ENCODE results near the gene ECE1. TPM values are rescaled to one million over a fixed set of nuclear protein-coding genes. Genes with fewer than 3 reads are reported as not detected.
"Not testable (repeated sequence)": the region's sequence is repeated elsewhere in the genome, so short reads cannot be mapped to it uniquely, and the experiment has no call there.

ECE1 gene
- total RNA-seq, 4 donors from 2014 or later, result 74.5 to 146 (median 97.2) TPM

DNA sequence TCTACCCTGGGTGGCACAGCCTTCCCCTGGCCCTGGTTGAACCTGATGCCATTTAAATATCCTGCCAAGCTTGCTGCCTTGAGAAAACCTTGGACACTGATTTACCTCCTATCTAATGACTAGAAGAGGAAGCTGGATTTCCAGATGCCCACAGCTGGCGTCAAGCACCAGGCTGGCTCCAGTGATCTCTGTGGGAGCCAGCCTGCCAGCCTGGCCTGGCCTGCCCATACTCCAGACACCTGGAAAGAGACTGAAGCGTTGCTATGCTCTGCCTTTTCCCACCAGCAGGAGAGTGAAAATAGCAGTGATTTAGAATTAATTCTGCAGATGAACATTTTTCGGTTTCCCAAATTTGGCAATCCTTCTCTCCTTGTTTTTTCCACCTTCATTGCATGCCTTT, 102.0 kb downstream of the ECE1 start:
- H3K9me3 ChIP-seq, result no peaks in the 10 kb centered on the region
- 91 to 92% methylated on average over 3 of the region's 3 CpGs for WGBS, 2 donors
- H3K27ac ChIP-seq, result no peak overlapping the region
- TF ChIP-seq, protein P1, sequence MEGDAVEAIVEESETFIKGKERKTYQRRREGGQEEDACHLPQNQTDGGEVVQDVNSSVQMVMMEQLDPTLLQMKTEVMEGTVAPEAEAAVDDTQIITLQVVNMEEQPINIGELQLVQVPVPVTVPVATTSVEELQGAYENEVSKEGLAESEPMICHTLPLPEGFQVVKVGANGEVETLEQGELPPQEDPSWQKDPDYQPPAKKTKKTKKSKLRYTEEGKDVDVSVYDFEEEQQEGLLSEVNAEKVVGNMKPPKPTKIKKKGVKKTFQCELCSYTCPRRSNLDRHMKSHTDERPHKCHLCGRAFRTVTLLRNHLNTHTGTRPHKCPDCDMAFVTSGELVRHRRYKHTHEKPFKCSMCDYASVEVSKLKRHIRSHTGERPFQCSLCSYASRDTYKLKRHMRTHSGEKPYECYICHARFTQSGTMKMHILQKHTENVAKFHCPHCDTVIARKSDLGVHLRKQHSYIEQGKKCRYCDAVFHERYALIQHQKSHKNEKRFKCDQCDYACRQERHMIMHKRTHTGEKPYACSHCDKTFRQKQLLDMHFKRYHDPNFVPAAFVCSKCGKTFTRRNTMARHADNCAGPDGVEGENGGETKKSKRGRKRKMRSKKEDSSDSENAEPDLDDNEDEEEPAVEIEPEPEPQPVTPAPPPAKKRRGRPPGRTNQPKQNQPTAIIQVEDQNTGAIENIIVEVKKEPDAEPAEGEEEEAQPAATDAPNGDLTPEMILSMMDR (IDR thresholded peaks at IDR 0.05), result no peak
- no peak for TF ChIP-seq POLR2A (IDR thresholded peaks at IDR 0.05)
- intact Hi-C loops (cut with DNase I), result no loop called here
- no peak for DNase-seq
- no peak overlapping the region for H3K4me3 ChIP-seq (replicated peaks in 1 of 3)
- peaks cover 11 to 14% of the 10 kb centered on the region in 2 donors for H3K4me1 ChIP-seq
- no peaks in the 10 kb centered on the region for H3K36me3 ChIP-seq
- H3K27me3 ChIP-seq, result no peaks in the 10 kb centered on the region

DNA sequence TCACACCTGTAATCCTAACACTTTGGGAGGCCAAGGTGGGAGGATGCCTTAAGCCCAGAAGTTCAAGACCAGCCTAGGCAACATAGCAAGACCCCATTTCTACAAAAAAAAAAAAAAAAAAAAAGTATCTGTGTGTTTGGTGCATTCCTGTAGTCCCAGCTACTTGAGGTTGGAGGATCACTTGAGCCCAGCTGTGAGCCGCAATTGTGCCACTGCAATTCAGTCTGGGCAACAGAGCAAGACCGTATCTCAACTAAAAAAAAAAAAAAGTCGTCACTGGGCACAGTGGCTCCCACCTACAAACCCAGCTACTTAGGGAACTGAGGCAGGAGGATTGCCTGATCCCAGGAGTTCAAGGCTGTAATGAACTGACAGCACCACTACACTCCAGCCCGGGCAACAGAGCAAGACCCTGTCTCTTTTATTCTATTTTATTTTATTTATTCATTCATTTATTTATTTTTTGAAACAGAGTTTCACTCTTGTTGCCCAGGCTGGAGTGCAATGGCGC, 105.0 kb downstream of the ECE1 start:
- WGBS, 2 donors, result 56 to 61% methylated on average over 5 of the region's 5 CpGs
- TF ChIP-seq POLR2A (IDR thresholded peaks at IDR 0.05), result no peak
- intact Hi-C loops (cut with DNase I), result no loop called here

DNA sequence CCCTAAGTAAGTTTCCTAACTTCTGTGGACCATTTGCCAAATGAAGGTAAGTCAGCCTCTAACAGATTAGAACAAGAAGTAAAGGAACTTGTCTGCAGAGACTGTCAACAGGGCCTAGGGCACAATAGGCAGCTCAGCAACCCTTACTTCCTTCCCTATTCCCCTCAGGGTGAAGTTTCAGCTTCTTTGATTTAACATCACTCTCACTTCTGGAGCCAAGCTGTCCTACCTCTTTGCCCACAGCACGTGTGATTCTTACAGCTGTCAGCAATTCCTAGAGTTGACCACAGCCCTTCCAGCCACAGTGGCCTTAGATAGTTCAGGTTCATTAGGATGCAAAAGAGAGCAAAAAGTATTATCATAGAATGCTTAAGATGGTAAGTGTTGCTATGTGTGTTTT, 106.0 kb downstream of the ECE1 start:
- 10 to 24% methylated on average over 1 of the region's 1 CpG for WGBS, 2 donors
- TF ChIP-seq, protein P1 (IDR thresholded peaks at IDR 0.05), result no peak
- TF ChIP-seq POLR2A (IDR thresholded peaks at IDR 0.05), result no peak
- H3K4me3 ChIP-seq (replicated peaks in 1 of 3), result no peak overlapping the region
- H3K27me3 ChIP-seq, result no peaks in the 10 kb centered on the region
- DNase-seq, result no peak
- intact Hi-C loops (cut with DNase I), result no loop called here
- no peaks in the 10 kb centered on the region for H3K9me3 ChIP-seq
- peaks cover 11 to 14% of the 10 kb centered on the region in 2 donors for H3K4me1 ChIP-seq
- H3K36me3 ChIP-seq, result no peaks in the 10 kb centered on the region
- no peak overlapping the region for H3K27ac ChIP-seq

More for the DNA sequence above, 105.0 kb downstream of the ECE1 start:
- DNase-seq, result peak; percentile 81 to 82
- Histone ChIP-seq H3K27ac (no peak overlapping the region), H3K27me3 (no peaks in the 10 kb centered on the region), H3K4me1 (peaks cover 11 to 14% of the 10 kb centered on the region in 2 donors), H3K9me3 (no peaks in the 10 kb centered on the region), H3K4me3 (replicated peaks in 1 of 3) (no peak overlapping the region), H3K36me3 (no peaks in the 10 kb centered on the region)

DNA sequence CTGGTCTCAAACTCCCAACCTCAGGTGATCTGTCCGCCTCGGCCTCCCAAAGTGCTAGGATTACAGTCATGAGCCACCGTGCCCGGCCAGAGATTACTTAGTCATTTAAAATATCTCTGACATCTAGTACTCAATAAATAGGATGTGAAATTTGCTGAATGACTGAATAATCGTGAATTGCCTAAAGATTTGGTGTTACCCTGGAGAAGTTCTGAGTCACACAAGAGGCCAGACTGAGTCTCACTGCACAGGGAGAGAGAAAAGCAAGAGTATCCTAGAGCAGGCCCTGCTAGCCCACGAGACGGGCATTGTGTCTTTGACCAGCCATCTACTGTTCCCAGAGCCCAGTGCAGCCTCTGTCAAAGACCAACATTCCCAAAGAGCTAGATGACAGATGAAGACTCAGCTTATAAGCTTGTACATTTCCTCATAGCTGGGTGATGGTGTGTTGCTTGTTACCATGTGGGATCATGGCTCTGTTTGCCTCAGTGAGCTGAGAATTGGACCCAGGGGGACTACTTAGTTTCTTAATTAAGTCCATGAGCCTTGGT, 108.0 kb downstream of the ECE1 start:
- 82 to 87% methylated on average over 7 of the region's 7 CpGs for WGBS, 2 donors
- H3K27ac ChIP-seq, result no peak overlapping the region
- DNase-seq, result no peak
- H3K36me3 ChIP-seq, result no peaks in the 10 kb centered on the region
- H3K27me3 ChIP-seq, result no peaks in the 10 kb centered on the region
- H3K4me1 ChIP-seq, result peaks cover 12 to 14% of the 10 kb centered on the region in 2 donors
- no peak overlapping the region for H3K4me3 ChIP-seq (replicated peaks in 1 of 3)
- intact Hi-C loops (cut with DNase I), result no loop called here
- H3K9me3 ChIP-seq, result no peaks in the 10 kb centered on the region
- TF ChIP-seq, protein P1 (IDR thresholded peaks at IDR 0.05), result no peak
- TF ChIP-seq POLR2A (IDR thresholded peaks at IDR 0.05), result no peak

DNA sequence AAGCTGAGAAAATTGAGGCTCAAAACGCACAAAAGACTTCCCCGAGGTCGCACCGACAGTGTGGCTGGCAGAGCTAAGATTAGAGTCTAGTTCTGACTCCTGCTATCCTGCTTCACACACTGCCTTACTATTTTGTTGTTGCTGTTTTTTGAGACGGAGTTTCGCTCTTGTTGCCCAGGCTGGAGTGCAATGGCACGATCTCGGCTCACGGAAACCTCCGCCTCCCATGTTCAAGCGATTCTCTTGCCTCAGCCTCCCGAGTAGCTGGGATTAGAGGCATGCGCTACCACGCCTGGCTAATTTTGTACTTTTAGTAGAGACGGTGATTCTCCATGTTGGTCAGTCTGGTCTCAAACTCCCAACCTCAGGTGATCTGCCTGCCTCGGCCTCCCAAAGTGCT, 112.0 kb downstream of the ECE1 start:
- WGBS, 2 donors, result 95 to 97% methylated on average over 16 of the region's 16 CpGs
- H3K9me3 ChIP-seq; DNase-seq; intact Hi-C loops (cut with DNase I); H3K27me3 ChIP-seq; H3K36me3 ChIP-seq; H3K27ac ChIP-seq; H3K4me3 ChIP-seq (replicated peaks in 1 of 3): not testable (repeated sequence)
- peaks cover 10 to 22% of the 10 kb centered on the region in 2 donors for H3K4me1 ChIP-seq
